Measurements from ENCODE around the gene ABI2.
"Not testable (repeated sequence)": the region's sequence is repeated elsewhere in the genome, so short reads cannot be mapped to it uniquely, and the experiment has no call there.

ABI2 gene

GRCh38 chr2:203359450-203359849 is 31.3 kb downstream of the ABI2 start:
- no peak for FAIRE-seq

DNA sequence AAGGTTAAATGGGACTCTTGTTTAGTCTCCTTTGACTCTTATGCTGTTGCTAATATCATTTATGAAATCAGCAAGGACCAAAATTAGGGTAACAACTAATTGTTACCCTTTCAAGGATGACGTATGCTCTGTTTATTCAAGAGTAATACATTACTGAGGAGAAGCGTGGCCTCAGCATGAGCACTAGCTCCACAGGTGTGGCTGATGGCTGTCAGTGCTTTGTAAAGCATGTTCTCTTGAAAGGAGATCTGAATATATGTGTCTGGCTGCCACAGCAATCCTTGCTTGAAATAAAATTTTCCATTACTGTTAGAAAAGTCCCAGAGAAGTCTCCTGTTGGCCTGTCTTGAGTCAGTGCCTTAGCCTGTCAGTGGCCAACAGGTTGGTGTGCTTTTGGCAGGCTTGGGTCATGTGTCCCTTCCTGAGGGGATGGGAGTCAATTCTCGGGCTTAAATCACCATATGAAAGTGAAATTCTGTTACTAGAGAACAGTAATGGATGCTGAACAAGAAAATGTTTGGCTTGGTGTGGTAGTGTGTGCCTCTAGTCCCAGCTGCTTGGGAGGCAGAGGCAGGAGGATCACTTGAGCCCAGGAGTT is 32.7 kb downstream of the ABI2 start:
- FAIRE-seq = no peak

DNA sequence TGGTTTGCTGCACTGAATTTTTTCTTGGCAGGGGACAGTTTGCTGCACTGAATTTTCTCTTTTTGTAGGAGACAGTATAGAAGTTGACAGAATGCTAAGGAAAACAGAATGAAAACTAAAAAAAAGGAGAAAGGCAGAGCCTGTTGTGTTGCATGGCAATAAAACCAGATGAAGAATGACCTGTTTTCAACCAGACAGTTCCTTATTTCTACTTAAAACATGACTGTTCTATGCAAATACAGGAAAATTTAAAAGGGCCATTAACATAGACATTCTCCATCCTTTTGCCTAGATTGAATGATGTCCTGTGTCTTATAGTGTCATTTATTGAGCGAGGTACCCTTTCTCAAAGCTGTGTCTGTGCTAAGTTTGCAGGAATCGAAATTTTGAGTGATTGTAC is 33.3 kb downstream of the ABI2 start:
- FAIRE-seq = no peak

DNA sequence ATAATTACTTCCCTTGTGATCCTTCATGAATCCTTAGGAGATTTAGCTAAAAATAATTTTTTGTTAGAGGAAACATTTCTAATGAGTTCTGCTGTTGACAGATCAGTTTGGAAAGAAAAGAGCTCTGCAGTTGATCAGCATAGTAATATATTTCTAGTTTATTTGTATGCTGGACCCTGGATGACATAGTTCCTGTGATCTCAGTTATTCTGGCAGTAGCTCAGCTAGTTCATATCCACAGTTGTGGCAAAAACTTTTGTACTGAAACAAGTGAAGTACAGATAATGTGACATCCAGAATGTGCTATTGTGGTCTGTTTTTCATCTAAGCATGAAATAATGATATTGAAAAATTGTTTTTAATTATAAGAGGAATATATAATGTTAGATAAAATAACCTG is 33.7 kb downstream of the ABI2 start:
- FAIRE-seq = no peak

GRCh38 chr2:203366639-203367466 is 38.7 kb downstream of the ABI2 start:
- peak; percentile 30 for FAIRE-seq

- FAIRE-seq = not testable (repeated sequence)
These were observed 44.5 kb downstream of the ABI2 start for GRCh38 chr2:203372706-203373105.

DNA sequence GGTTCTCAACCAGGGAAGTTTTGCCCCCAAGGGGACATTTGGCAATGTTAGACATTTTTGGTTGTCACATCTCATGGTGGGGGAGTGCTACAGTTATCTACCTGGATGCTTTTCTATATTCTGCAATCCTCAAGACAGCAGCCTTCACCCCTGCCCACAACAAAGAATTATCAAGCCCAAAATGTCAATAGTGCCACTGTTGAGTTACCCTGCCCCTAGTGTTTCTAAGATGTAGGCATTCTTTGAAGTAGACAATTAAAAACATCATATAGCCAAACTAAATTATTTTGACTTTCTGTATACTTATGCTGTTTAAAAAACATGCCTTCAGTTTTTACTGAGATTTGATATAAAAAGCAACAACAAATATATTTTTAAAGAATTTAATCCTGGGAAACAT is 48.0 kb downstream of the ABI2 start:
- no peak for FAIRE-seq

- no peak for FAIRE-seq
These were observed 51.0 kb downstream of the ABI2 start for GRCh38 chr2:203379156-203379555.

- FAIRE-seq = no peak
These were observed 54.8 kb downstream of the ABI2 start for GRCh38 chr2:203383038-203383437.

DNA sequence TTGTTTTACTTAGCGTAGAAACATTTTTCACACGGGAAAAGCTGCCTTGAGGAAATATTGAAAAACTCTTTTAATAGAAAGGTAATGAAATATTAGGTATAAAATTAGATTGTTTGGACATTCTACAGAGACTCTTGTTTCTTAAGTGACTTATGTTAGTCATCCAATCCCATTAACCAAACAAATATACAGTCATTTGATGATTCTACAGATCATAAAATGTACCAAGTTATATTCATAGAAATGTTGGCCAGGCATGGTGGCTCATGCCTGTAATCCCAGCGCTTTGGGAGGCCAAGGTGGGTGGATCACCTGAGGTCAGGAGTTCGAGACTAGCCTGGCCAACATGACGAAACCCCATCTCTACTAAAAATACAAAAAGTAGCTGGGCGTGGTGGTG is 60.0 kb downstream of the ABI2 start:
- not testable (repeated sequence) for FAIRE-seq

- no peak for FAIRE-seq
These were observed 66.5 kb downstream of the ABI2 start for GRCh38 chr2:203394519-203395227.

DNA sequence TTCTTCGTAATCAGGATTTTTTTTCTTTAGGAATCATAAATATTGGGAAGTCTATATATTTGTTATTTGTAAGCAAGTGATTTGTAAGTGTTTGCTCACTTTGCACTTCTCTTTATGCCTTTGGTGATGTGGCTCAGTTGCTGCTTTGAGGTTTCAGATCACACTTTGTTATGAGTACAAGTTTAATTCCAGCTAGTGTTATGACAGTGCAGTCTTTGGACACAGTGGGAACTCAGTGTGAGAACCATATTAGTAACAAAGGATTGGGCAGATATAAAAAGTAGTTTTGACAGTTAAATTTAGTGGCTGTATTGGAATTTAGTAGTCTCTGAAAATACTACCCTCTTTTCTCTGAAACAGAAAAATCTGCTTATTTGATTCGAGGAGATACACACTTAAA is 67.7 kb downstream of the ABI2 start:
- peak; percentile 13 for FAIRE-seq

GRCh38 chr2:203396667-203397066 is 68.5 kb downstream of the ABI2 start:
- FAIRE-seq = no peak

GRCh38 chr2:203399031-203399430 is 70.8 kb downstream of the ABI2 start:
- no peak for FAIRE-seq

GRCh38 chr2:203400805-203401585 is 72.8 kb downstream of the ABI2 start:
- peak; percentile 5 for FAIRE-seq

DNA sequence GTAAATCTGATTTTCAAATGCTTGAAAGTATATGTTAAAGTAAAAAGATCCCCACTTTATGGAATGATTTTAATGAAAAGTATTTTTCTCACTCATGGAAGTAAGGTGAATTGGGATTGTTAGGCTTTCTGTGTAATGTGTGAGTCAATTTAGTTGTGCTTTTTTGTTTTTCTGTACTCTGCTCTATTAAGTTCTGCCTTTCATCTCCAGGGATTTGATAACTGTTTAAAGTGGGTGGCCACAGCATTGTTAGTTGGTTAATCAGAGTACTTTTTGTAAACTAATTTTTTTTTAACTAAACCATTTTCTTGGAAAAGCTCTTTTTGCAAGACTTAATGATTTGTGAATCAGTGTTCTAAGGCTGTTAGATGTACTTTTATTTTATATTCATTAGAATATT is 76.8 kb downstream of the ABI2 start:
- FAIRE-seq = no peak

- FAIRE-seq = no peak
These were observed 79.3 kb downstream of the ABI2 start for GRCh38 chr2:203407496-203407895.

GRCh38 chr2:203412546-203413331 is 84.5 kb downstream of the ABI2 start:
- FAIRE-seq = peak; percentile 43

DNA sequence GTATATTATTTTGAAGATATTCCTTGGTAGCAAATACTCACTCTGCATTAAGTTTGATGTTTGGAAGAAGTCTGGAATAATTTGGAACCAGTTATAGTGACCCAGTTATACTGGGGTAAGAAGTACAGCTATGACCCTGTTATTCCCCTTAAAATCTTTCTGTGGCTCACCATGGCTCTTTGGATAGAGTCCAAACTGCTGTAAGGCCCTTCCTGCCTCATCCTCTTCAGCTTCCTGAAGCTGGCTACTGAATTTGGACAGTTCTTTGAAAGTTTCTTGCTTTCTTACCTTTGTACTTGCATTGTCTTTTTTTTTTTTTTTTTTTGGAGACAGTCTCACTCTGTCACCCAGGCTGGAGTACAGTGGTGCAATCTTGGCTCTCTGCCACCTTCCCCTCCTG is 85.6 kb downstream of the ABI2 start:
- FAIRE-seq = no peak

- FAIRE-seq = no peak
These were observed 90.1 kb downstream of the ABI2 start for GRCh38 chr2:203418271-203418670.

DNA sequence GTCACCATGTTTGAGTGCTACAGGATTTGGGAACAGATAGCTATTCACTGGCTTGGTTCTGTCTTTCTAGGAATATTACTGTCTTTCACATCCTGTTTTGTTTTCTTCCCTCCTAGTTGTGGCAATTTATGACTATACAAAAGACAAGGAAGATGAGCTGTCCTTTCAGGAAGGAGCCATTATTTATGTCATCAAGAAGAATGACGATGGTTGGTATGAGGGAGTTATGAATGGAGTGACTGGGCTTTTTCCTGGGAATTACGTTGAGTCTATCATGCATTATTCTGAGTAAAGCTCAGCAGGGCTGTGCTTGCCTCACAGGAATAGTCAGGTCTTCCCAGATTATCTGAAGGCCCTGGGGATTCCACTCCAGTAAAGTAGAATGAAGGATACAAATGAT is 98.9 kb downstream of the ABI2 start:
- FAIRE-seq = peak; percentile 76

DNA sequence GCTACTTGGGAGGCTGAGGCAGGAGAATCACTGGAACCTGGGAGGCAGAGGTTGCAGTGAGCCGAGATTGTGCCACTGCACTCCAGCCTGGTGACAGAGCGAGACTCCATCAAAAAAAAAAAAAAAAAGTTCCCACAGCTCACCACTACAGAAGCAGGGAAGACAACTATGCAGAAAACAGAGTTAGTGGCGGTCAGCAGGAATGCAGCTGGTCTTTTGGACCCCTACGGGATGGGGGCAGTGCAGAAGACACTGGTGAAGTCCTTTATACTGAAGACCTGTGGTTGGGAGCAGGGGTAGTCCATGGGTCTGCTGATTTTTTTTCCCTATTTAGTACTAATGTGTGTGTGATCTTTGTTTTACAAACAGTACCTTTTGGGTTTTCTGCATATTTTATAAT is 101.4 kb downstream of the ABI2 start:
- FAIRE-seq = not testable (repeated sequence)

All from islet of Langerhans (tissue), 1 donor.